CD4-positive, alpha-beta T cell treated with Interferon gamma for 1 hour (primary cell): Measurements from ENCODE around the gene PPFIBP2.
A peak's percentile ranks its signal among the peaks of the same experiment; 100 is the strongest.
"Not testable (repeated sequence)": the region's sequence is repeated elsewhere in the genome, so short reads cannot be mapped to it uniquely, and the experiment has no call there.

Experiments
- DNase-seq: peaks from one replicate; pipeline ENCODE4 v3.0.0-alpha.2; 2020

Gene PPFIBP2

GRCh38 chr11:7638710-7639642, 125.2 kb downstream of the PPFIBP2 start:
- no peak for DNase-seq

- no peak for DNase-seq
These were observed 125.8 kb downstream of the PPFIBP2 start for GRCh38 chr11:7639643-7640025.

GRCh38 chr11:7640816-7641215, 127.0 kb downstream of the PPFIBP2 start:
- DNase-seq = no peak

- no peak for DNase-seq
These were observed 128.9 kb downstream of the PPFIBP2 start for GRCh38 chr11:7642747-7643146.

- DNase-seq = no peak
These were observed 129.5 kb downstream of the PPFIBP2 start for GRCh38 chr11:7643314-7643713.

- no peak for DNase-seq
These were observed 131.4 kb downstream of the PPFIBP2 start for GRCh38 chr11:7645206-7645605.

GRCh38 chr11:7646866-7647265, 133.1 kb downstream of the PPFIBP2 start:
- no peak for DNase-seq

GRCh38 chr11:7648264-7648663, 134.5 kb downstream of the PPFIBP2 start:
- DNase-seq = no peak

- no peak for DNase-seq
These were observed 137.3 kb downstream of the PPFIBP2 start for GRCh38 chr11:7651140-7651551.

GRCh38 chr11:7651700-7652099, 137.9 kb downstream of the PPFIBP2 start:
- no peak for DNase-seq

- no peak for DNase-seq
These were observed 140.5 kb downstream of the PPFIBP2 start for GRCh38 chr11:7654195-7654705.

GRCh38 chr11:7655253-7656217, 141.7 kb downstream of the PPFIBP2 start:
- DNase-seq = no peak

GRCh38 chr11:7656704-7657103, 142.9 kb downstream of the PPFIBP2 start:
- DNase-seq = no peak

- DNase-seq = peak; percentile 11
These were observed 143.7 kb downstream of the PPFIBP2 start for GRCh38 chr11:7657306-7658025.

- not testable (repeated sequence) for DNase-seq
These were observed 149.7 kb downstream of the PPFIBP2 start for GRCh38 chr11:7663531-7663930.

- no peak for DNase-seq
These were observed 151.1 kb downstream of the PPFIBP2 start for GRCh38 chr11:7664867-7665266.

- DNase-seq = peak; percentile 60
These were observed 151.9 kb downstream of the PPFIBP2 start for GRCh38 chr11:7665473-7666291.

GRCh38 chr11:7666292-7666866, 152.6 kb downstream of the PPFIBP2 start:
- no peak for DNase-seq

- DNase-seq = no peak
These were observed 153.7 kb downstream of the PPFIBP2 start for GRCh38 chr11:7667460-7667859.

- no peak for DNase-seq
These were observed 154.7 kb downstream of the PPFIBP2 start for GRCh38 chr11:7668464-7668863.

GRCh38 chr11:7668911-7669310, 155.1 kb downstream of the PPFIBP2 start:
- no peak for DNase-seq
